Measurements from ENCODE around the gene PRIMPOL. TPM values are rescaled to one million over a fixed set of nuclear protein-coding genes. Genes with fewer than 3 reads are reported as not detected.
"Not testable (repeated sequence)": the region's sequence is repeated elsewhere in the genome, so short reads cannot be mapped to it uniquely, and the experiment has no call there.

Gene PRIMPOL
- total and polyA plus RNA-seq, 4 experiments from 2014 or later, result 14.0 to 23.2 (median 20.9) TPM

- H3K9me3 Mint-ChIP-seq; H3K4me3 ChIP-seq (ENCODE audit: low read length in 2 of 2); POLR2A ChIA-PET (ENCODE audit: partially characterized antibody); H3K27me3 ChIP-seq (ENCODE audit: insufficient read depth, low read length); CTCF ChIA-PET (ENCODE audit: partially characterized antibody); H3K27ac ChIP-seq (ENCODE audit: low read depth, low read length); H3K36me3 Mint-ChIP-seq; DNase-seq; H3K36me3 ChIP-seq (ENCODE audit: insufficient read depth, low read length); H3K9me3 ChIP-seq (ENCODE audit: control insufficient read depth in 1 of 2, low read length in 2 of 2); H3K27me3 Mint-ChIP-seq: not testable (repeated sequence)
- H3K4me1 Mint-ChIP-seq, result peaks cover 7 to 12% (median 10%) of the 10 kb centered on the region in 4 donors
- H3K4me1 ChIP-seq (ENCODE audit: insufficient read depth, low read length), result peaks cover 12% of the 10 kb centered on the region
- H3K4me3 Mint-ChIP-seq, result peak overlapping the region in 1 of 8 donors; percentile 18
- H3K27ac Mint-ChIP-seq, result peak overlapping the region in 4 of 7 donors; percentile 7 to 91 (median 24)
- intact Hi-C loops (cut with micrococcal nuclease), result loop anchor here (10.0 kb wide), 2 partner anchors 735 to 1235 kb away; partner anchors contain the start of genes CCDC110 and ING2
Observed at GRCh38 chr4:184739575-184739974, 90.0 kb downstream of the PRIMPOL start.

- H3K27me3 Mint-ChIP-seq, result no peaks in the 10 kb centered on the region
- no peak overlapping the region for H3K4me3 Mint-ChIP-seq
- Histone ChIP-seq H3K27ac (ENCODE audit: low read depth, low read length) (no peak overlapping the region), H3K9me3 (ENCODE audit: control insufficient read depth in 1 of 2, low read length in 2 of 2) (no peaks in the 10 kb centered on the region), H3K4me3 (ENCODE audit: low read length in 2 of 2) (no peak overlapping the region), H3K36me3 (ENCODE audit: insufficient read depth, low read length) (no peaks in the 10 kb centered on the region), H3K27me3 (ENCODE audit: insufficient read depth, low read length) (no peaks in the 10 kb centered on the region), H3K4me1 (ENCODE audit: insufficient read depth, low read length) (peaks cover 11% of the 10 kb centered on the region)
- POLR2A ChIA-PET (ENCODE audit: partially characterized antibody), result no interaction called here
- intact Hi-C loops (cut with micrococcal nuclease), result no loop called here
- DNase-seq, result no peak
- CTCF ChIA-PET (ENCODE audit: partially characterized antibody), result interaction anchor here (1.1 to 2.2 kb wide), 3 partner anchors 242 to 475 kb away, joined by 3 to 9 read pairs (median 3); no protein-coding TSS in a partner anchor
- H3K27ac Mint-ChIP-seq, result no peak overlapping the region
- no peaks in the 10 kb centered on the region for H3K36me3 Mint-ChIP-seq
- peaks cover 7 to 12% (median 9%) of the 10 kb centered on the region in 4 donors for H3K4me1 Mint-ChIP-seq
- no peaks in the 10 kb centered on the region for H3K9me3 Mint-ChIP-seq
Observed at GRCh38 chr4:184740980-184741391, 91.4 kb downstream of the PRIMPOL start.

- peaks cover 13% of the 10 kb centered on the region for H3K4me1 ChIP-seq (ENCODE audit: insufficient read depth, low read length)
- intact Hi-C loops (cut with micrococcal nuclease); H3K4me3 ChIP-seq (ENCODE audit: low read length in 2 of 2); H3K4me3 Mint-ChIP-seq; H3K36me3 Mint-ChIP-seq; DNase-seq; H3K9me3 ChIP-seq (ENCODE audit: control insufficient read depth in 1 of 2, low read length in 2 of 2); POLR2A ChIA-PET (ENCODE audit: partially characterized antibody); H3K27ac ChIP-seq (ENCODE audit: low read depth, low read length); H3K27me3 Mint-ChIP-seq; H3K27ac Mint-ChIP-seq; H3K36me3 ChIP-seq (ENCODE audit: insufficient read depth, low read length); H3K27me3 ChIP-seq (ENCODE audit: insufficient read depth, low read length); H3K9me3 Mint-ChIP-seq: not testable (repeated sequence)
- H3K4me1 Mint-ChIP-seq, result peaks cover 7 to 17% (median 11%) of the 10 kb centered on the region in 4 donors
- CTCF ChIA-PET (ENCODE audit: partially characterized antibody), result interaction anchor here (0.6 to 2.2 kb wide), 7 partner anchors 8 to 480 kb away, joined by 3 to 9 read pairs (median 3); partner anchors contain the start of gene CENPU
Observed at GRCh38 chr4:184741651-184742050, 92.1 kb downstream of the PRIMPOL start.

GRCh38 chr4:184743650-184744049, 94.1 kb downstream of the PRIMPOL start:
- Mint-ChIP-seq H3K4me3 (no peak overlapping the region), H3K36me3 (no peaks in the 10 kb centered on the region), H3K9me3 (no peaks in the 10 kb centered on the region), H3K27ac (no peak overlapping the region), H3K27me3 (no peaks in the 10 kb centered on the region), H3K4me1 (peaks cover 7 to 18% (median 11%) of the 10 kb centered on the region in 4 donors)
- Histone ChIP-seq H3K27me3 (ENCODE audit: insufficient read depth, low read length) (no peaks in the 10 kb centered on the region), H3K4me3 (ENCODE audit: low read length in 2 of 2) (no peak overlapping the region), H3K9me3 (ENCODE audit: control insufficient read depth in 1 of 2, low read length in 2 of 2) (no peaks in the 10 kb centered on the region), H3K27ac (ENCODE audit: low read depth, low read length) (no peak overlapping the region), H3K36me3 (ENCODE audit: insufficient read depth, low read length) (no peaks in the 10 kb centered on the region), H3K4me1 (ENCODE audit: insufficient read depth, low read length) (peaks cover 13% of the 10 kb centered on the region)
- DNase-seq, result no peak
- CTCF ChIA-PET (ENCODE audit: partially characterized antibody), result interaction anchor here (1.5 kb wide), 1 partner anchor 391 kb away, joined by 4 read pairs; no protein-coding TSS in a partner anchor
- intact Hi-C loops (cut with micrococcal nuclease), result loop anchor here (2.0 kb wide), 1 partner anchor 261 kb away; no protein-coding TSS in a partner anchor
- POLR2A ChIA-PET (ENCODE audit: partially characterized antibody), result interaction anchor here (1.1 kb wide), 1 partner anchor 10 kb away, joined by 4 read pairs; the partner anchor contains the start of gene CENPU

- Mint-ChIP-seq H3K4me1 (peaks cover 7 to 18% (median 11%) of the 10 kb centered on the region in 4 donors), H3K36me3 (no peaks in the 10 kb centered on the region), H3K27me3 (no peaks in the 10 kb centered on the region), H3K9me3 (no peaks in the 10 kb centered on the region), H3K4me3 (no peak overlapping the region), H3K27ac (no peak overlapping the region)
- DNase-seq, result no peak
- Histone ChIP-seq H3K27me3 (ENCODE audit: insufficient read depth, low read length) (no peaks in the 10 kb centered on the region), H3K27ac (ENCODE audit: low read depth, low read length) (no peak overlapping the region), H3K4me3 (ENCODE audit: low read length in 2 of 2) (no peak overlapping the region), H3K9me3 (ENCODE audit: control insufficient read depth in 1 of 2, low read length in 2 of 2) (no peaks in the 10 kb centered on the region), H3K36me3 (ENCODE audit: insufficient read depth, low read length) (no peaks in the 10 kb centered on the region), H3K4me1 (ENCODE audit: insufficient read depth, low read length) (peaks cover 12% of the 10 kb centered on the region)
- CTCF ChIA-PET (ENCODE audit: partially characterized antibody), result no interaction called here
- intact Hi-C loops (cut with micrococcal nuclease), result loop anchor here (2.0 kb wide), 1 partner anchor 261 kb away; no protein-coding TSS in a partner anchor
- POLR2A ChIA-PET (ENCODE audit: partially characterized antibody), result no interaction called here
Observed at GRCh38 chr4:184744236-184744635, 94.7 kb downstream of the PRIMPOL start.

Other genes with a start within 250 kb of the PRIMPOL start
- gene IRF2, start 175.2 kb upstream of the PRIMPOL start, total RNA-seq, result 10 to 100 TPM; 66.7 to 70.4 TPM
- gene IRF2, start 175.2 kb upstream of the PRIMPOL start, polyA plus RNA-seq, result 10 to 100 TPM; 72.6 to 87.2 TPM
- 10 to 100 TPM; 17.9 to 24.9 TPM for gene CASP3, start 291 bp upstream of the PRIMPOL start, total RNA-seq
- gene CASP3, start 291 bp upstream of the PRIMPOL start, polyA plus RNA-seq, result 1 to 10 TPM; 4.1 to 7.3 TPM
- gene CENPU, start 84.4 kb downstream of the PRIMPOL start, total RNA-seq, result 1 to 10 TPM; 2.1 to 2.2 TPM
- gene CENPU, start 84.4 kb downstream of the PRIMPOL start, polyA plus RNA-seq, result 1 to 10 TPM; 4.2 to 4.6 TPM
- 10 to 100 TPM; 11.5 to 12.9 TPM for gene ACSL1, start 176.2 kb downstream of the PRIMPOL start, total RNA-seq
- gene ACSL1, start 176.2 kb downstream of the PRIMPOL start, polyA plus RNA-seq, result 1 to 10 TPM; 4.0 to 6.8 TPM